Skeletal muscle cell (primary cell): ENCODE data around the gene PPIL6.

Experiments used
- DNase-seq: peaks from one replicate; pipeline ENCODE4 v3.0.0-alpha.2; 2010; ENCODE audit warnings: low read depth
- H3K4me3 ChIP-seq: 2 replicates; pipeline ENCODE4 v1.5.1; 2011; ENCODE audit warnings: low read depth, mild to moderate bottlenecking, control low read depth, low read length, moderate library complexity

The PPIL6 gene

DNA sequence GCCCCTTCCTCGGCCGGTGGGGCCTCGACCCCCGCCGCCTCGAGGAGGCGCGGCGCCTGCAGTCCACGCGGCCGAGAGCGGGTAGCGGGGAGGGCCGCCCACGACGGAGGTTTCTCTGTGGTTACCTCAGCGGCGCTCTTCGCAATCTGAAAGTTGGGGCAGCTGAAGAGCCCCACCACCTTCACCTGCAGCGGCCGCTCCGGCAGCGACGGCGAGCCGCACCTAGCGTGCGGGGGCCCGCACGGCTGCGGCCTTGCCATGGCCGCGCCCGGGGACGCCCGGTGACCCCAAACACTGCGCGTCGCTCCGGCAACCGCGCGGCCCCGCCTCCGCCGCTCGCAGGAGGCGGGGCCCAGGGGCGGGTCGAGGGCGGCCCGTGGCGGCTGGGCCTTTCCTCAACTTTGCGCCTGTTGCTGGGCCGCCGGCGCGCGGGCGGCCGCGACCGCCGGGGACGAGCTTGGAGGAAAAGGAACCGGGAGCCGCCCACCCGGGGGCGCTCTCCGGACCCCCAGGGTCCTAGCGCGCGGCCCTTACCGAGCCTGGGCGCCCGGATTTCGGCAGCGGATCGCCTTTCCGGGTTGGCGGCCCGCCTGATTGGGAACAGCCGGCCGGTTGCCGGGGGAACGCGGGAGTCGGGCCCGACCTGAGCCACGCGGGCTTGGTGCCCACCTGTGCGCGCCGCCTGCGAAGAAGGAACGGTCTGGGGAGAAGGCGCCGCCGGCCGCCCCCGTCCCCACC is at the start of gene PPIL6, which contains the start of gene SMPD2:
Gene PPIL6 (minus strand): TSS at position 298 of the 738 bp plus-strand sequence. CDS start 38 bp downstream, at position 260.
Gene SMPD2 (plus strand): TSS at position 394 of the 738 bp plus-strand sequence. CDS start 398 bp downstream, outside the sequence.
- peak within 1 kb of the TSS; percentile 89 for H3K4me3 ChIP-seq
- peak; percentile 62 for DNase-seq

DNA sequence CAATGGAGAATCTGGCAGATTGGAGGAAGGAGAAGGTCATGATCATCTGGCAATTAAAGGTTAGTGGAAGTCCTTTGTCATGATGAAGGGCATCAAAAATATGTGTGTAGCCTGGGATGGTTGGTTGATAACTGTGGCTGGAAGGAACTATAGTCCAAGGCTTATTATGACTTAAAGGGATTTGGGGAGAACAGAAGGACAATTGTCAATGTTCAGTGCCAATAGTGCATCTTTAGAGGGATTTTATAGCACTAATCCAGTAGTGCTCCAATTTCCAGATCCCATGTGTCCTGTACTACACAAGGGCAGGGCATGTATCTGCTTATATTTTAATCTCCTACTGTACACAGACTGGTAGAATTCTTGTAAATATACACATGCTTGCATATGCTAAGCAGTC is 47.6 kb upstream of the PPIL6 start:
- H3K4me3 ChIP-seq: no peak overlapping the region
- DNase-seq: no peak

DNA sequence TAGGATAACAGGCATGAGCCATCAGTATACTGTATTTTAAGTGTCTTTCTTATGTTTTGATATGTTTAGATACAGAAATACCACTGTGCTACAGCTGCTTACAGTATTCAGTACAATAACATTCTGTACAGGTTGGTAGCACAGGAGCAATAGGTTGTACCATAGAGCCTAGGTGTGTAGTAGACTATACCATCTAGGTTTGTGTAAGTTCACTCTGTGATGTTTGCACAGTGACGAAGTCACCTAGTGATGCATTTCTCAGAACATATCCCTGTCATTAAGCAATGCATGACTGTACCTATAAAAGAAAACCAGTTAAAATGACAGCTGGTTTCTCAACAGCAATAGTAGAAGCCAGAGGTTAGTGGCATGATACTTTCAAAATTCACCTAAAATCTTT is 45.6 kb upstream of the PPIL6 start:
- H3K4me3 ChIP-seq: no peak overlapping the region
- no peak for DNase-seq

DNA sequence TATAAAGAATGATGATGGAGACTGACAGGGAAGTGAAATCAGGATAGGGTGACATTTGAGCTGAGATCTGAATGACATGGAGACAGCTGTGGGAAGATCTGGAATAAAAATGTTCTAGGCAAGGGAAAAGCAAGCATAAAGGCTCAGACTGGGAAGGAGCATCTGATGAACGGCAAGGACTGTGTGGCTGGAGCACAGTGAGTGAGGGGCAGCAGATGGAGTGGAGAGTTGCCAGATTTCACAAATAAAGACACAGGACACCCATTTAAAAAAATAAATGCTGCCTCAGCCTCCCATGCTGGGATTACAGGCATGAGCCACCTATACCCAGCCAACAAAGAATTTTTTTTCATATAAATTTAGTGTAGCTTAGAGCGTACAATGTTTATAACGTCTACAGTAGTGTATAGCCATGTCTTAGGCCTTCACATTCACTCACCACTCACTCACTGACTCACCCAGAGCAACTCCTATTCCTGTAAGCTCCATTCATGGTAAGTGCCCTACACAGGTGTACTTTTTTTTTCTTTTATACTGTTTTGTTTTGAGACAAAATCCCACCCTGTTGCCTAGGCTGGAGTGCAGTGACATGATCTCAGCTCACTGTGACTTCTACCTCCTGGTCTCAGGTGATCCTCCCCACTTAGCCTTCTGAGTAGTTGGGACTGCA is 45.0 kb upstream of the PPIL6 start:
- no peak overlapping the region for H3K4me3 ChIP-seq
- no peak for DNase-seq

DNA sequence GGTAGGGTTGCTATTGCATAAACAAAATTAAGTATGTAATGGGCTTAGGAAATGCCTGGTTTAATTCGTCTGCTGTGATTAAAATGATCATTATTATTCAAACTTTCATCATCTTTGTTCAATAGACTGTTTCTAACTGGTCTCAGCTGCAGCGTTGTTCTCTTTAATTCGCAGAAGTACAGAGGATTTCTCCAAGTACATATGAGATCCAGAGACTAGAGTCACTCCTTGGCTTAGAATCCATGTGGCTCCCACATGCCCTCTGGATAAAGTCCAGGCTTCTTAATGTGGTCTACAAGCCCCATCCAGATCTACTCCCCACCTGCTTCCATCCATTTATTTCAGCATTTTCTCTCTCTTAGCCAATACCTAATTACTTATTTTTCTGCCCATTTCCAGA is 43.7 kb upstream of the PPIL6 start:
- H3K4me3 ChIP-seq: peak overlapping the region; percentile 55
- DNase-seq: no peak

DNA sequence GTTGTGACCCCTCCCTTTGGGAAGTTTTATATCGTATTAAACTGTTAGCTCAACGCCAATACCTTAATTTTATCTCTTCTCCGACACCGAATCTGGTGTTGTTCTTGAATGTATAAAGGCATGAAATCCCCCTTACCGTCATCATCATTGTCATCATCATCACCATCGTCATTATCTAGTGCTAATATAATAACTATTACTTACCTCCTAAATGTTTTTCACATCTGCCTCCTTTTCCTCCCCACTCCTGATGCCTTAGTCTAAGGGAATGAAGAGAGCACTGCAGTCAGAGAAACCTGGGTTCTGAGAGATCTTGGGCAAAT is 43.3 kb upstream of the PPIL6 start:
- H3K4me3 ChIP-seq: peak overlapping the region; percentile 55
- DNase-seq: no peak

DNA sequence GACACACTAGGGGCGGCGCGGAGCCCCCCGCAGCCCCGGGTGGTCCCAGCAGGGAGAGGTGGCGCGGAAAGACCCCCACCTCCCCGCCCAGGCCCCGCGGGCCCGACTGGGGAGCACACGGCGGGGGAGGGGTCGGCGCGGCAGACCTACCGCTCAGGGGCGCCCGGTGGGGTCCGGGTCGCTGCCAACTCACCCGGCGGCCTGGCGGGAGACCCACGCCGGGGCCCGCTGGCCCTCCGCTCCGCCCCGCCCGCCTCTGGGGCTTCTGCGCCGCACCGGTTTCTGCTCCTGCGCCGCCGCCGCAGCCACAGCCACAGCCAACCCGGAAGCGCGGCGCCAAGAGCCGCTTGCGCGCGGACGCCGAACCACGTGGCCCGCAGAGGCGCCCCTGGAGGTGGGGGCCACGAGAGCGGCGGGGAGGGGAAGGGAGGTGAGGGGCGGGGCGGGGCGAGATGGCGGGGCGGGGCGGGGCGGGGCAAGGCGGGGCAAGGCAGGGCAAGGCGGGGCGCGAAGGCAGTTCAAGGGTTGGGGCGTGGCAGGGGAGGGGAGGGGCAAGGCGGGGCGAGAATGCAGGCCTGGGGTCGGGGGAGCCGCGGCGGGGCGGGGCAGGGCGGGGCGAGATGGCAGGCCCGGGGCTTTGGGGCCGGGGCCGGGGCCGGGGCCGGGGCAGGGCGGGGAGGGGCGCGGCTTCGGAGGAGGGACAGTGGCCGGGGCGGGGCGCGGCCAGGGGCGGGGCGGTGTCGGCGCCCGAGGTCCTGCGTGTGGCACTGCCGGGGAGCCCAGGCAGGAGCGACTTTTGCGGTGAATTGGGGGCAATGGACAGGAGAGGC is 42.7 kb upstream of the PPIL6 start, which contains the start of gene ZBTB24:
Gene ZBTB24 (minus strand): TSS at position 315 of the 830 bp plus-strand sequence. CDS start 1,193 bp downstream, outside the sequence.
- peak; percentile 67 for DNase-seq
- H3K4me3 ChIP-seq: peak within 1 kb of the TSS; percentile 90

DNA sequence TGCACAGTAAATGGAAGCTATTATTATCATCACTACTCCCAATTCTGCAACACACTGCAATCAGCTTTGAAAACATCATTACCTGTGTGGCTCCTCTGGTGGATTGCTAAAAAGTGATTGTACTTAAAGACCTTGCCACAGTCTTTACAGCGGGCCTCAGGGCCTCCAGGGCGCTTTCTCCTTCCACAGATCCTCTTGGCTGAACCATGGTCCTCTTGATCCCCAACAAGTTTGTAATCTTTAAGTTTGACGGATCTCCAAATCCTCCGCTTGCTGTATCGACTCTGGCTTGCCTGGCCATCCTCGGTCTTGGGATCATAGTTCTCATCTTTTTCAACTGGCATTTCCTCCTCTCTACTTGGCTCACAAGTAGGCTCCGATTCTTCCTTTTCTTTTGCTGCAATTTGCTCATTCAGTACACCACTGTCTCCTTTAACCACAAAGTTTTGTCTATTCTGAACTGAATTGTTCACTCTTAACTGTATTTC is 40.6 kb upstream of the PPIL6 start:
- DNase-seq: no peak
- no peak overlapping the region for H3K4me3 ChIP-seq

DNA sequence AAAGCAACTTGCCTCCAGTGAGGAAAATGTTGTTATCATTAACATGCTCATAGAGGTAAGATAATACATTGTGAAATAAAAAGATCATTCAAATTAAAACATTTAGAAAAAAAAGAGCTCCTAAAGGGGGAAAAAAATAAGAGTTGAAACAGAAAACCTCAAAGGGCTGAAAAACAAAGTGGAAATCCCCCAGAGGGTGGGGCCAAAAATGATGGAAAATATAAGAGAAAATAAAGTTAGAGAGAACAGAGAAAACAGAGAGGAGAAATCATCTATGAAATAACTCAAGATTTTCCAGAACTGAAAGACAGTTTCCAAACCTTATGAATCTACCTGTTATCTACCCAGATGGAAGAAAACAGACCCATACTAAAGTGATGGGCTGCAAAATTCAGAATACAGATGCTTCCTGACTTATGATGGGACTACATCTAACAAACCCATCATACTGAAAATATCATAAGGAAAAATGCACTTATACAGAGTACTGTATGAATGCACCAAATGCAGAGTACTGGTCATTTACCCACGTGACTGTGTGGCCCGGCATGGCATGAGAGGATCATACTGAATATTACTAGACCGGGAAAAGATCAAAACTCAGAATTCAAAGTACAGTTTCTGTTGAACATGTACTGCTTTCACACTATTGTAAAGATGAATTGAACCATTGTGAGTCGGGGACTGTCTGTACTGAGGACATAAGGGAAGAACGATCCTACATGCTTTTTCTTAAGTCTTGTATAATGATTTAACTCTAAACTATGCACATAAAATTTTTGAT is 38.6 kb upstream of the PPIL6 start:
- no peak for DNase-seq
- no peak overlapping the region for H3K4me3 ChIP-seq

DNA sequence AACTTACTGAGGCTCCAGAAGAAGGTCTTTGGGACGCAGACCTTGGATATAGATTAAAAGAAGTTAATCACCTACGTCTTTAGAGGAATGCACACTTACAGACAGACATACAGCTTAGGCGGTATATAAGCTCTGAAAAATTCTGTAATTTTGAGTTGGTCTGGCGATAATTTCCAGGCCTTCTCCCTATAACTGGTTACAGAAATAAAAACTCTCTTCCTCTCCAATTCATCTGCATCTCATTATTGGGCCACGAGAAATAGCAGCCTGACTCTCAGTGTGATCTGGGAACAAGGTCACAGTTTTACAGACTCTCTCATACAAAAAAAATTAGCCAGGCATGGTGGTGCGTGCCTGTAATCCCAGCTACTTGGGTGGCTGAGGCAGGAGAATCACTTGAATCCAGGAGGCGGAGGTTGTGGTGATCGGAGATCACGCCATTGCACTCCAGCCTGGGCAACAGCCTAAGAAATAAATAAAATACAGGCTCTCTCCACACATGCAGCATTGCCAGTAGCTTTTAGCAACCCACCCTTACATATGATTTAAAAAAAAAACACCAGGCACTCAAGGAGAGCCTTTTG is 37.9 kb upstream of the PPIL6 start:
- H3K4me3 ChIP-seq: no peak overlapping the region
- no peak for DNase-seq

DNA sequence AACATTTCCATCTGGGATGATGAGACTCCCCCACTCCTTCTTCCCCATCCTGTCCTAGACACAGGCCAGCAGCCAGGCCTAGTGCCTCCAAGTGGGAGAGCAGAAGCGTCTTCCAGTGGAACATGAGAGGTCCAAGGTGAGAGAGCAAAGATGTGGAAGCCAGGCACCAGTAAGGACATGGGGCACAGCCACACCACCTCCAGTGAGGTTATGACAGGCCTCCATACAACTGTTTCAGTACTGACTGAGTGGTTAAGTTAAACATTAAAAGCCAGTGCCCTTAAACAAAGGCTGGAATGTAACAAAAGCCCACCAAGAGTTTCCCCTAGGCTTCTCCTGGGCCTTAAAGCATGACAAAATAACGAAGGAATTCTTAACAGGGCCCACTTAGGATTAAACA is 37.3 kb upstream of the PPIL6 start:
- H3K4me3 ChIP-seq: no peak overlapping the region
- DNase-seq: no peak

DNA sequence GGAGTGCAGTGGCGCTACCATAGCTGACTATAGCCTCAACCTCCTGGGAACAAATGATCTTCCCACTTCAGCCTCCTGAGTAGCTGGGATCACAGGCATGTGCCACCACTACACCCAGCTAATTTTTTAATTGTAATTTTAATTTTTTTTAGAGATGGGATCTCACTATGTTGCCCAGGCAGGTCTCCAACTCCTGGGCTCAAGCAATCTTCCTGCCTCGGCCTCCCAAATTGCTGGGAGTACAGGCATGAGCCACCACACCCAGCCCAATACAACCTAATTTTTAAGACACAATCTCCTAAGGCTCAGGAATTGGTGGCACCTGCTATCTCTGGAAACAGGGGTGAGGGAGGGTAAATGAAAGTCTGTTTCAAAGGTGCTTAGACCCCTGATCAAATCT is 36.8 kb upstream of the PPIL6 start:
- no peak overlapping the region for H3K4me3 ChIP-seq
- no peak for DNase-seq

DNA sequence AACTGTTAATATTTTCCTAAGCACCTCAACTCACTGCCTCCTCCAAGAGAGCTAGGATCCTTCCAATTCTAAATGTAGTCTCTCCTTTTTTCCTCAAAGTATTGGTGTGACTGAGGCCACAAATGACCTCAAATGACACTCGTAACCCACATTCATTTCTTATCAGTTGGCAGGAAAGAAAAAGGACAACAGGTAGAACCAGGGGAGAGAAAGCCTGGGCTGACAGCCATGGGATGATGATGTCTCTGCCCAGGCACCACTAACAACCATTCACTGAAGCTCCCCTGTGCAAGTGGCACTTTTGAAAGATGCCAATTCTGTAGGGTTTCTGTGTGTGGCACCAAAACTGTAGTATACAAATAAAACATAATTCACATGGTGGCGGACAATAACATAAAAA is 35.2 kb upstream of the PPIL6 start:
- DNase-seq: no peak
- no peak overlapping the region for H3K4me3 ChIP-seq

DNA sequence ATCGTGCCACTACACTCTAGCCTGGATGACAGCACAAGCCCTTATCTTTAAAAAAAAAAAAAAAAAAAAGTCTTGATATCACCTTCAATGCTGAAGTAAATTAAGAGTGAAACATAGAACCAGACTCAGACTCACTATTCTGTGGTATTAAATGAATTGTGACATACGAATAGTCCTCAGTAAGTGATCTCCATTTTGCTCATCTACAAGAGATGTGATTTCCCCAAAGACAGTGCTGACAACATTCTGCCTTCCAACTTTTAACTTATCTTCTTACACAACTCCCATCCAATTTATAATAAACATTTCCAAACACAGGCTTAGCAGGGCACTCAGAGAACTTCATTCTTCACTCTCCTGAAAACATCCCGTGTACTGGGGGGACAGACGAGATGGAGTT is 34.6 kb upstream of the PPIL6 start:
- no peak for DNase-seq
- no peak overlapping the region for H3K4me3 ChIP-seq

DNA sequence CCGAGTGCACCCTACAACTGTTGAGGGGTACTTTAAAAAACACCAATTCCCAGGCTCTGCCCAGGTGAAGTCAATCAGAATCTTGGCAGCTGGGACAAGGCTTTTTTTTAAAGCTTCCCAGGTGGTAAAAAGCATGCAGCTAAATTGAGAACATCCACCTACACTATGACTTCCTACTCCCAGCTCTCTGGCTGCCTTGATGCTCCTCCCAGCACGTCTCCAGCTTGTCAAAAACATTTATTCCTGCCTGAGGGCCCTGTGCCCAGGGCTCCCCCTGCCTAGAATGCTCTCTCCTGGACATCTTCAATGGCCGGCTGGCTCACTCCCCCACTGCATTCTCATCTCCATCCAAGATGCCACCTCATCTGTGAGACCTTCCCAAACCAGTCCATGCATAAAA is 32.7 kb upstream of the PPIL6 start:
- DNase-seq: no peak
- no peak overlapping the region for H3K4me3 ChIP-seq

DNA sequence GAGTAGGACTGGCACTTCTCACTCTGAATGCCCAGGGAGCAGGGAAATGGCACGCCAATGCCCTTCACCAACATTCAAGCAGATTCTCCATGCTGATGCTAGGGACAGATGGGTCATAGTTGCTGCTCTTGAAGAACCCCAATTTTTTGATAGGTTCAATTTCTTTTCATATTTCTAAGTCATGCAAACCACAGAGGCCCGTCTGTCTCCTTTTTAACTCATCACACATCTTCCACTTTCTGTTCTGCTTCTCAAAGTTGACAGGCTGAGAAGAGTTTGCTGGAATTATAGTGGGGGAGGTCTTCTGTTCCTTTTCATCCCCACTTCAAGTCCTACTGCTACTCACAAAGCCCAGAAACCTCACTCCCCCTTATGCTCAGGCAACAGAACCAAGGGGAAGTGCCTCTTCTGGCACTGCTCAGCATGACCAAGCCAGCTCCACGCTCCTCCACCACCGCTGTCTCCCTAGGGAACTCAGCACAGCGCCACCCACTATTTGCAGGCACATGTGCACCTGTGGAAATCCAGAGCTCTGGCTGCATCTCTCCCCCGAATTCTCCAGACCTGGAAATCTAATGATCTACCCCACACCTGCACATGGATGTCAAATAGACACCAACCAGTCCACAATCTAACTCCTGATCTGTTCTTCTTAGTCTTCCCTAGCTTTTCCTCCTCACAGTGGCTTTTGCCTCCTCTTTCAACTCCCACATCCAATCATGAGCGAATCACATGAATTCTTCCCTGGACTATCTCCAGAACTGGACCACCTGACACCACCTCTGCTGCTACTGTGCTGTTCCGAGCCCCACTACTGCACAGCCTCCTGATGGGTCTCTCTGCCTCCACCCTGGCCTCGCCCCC is 31.9 kb upstream of the PPIL6 start:
- H3K4me3 ChIP-seq: no peak overlapping the region
- no peak for DNase-seq

DNA sequence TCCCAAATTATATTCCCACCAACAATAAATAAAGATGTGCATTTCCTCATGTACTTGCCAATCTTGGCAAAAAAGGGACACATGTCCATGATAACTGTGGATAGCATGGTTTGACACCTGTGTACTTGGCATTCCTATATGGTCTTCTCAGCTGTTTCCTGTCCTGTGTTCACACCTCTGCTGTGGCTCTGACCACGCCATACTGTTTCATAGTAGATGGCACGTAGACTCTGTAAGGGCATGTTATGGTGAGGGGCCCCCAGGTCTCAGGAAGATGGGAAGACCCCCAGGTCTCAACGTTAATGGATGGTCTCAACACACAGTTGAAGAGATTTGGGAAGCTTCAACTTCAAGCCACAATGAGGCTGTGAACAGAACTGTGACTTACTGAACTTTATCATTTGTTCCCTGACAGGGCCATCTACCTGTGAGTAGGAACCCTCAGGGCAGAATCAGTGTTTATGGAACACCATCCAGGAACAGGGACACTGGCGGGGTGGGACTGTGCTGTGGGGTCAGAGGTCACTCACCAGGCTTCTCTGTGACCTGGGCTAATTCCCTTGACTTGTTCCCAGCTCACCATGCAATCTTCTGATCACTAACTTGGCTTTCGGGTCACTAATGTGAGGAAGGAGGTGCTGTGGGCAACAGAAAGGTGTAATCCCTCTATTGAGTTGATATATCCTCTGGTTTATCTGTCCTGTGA is 30.8 kb upstream of the PPIL6 start:
- DNase-seq: no peak
- no peak overlapping the region for H3K4me3 ChIP-seq
